ENCODE measurements around the gene LRRC49. TPM values are rescaled to one million over a fixed set of nuclear protein-coding genes. Genes with fewer than 3 reads are reported as not detected.
"Not testable (repeated sequence)": the region's sequence is repeated elsewhere in the genome, so short reads cannot be mapped to it uniquely, and the experiment has no call there.

The LRRC49 gene
- total RNA-seq, 2 donors from 2014 or later: 9.8 to 13.3 TPM

GRCh38 chr15:70858614-70859321 is 33.9 kb upstream of the LRRC49 start:
- H3K4me3 ChIP-seq; H3K4me1 ChIP-seq (replicated peaks); DNase-seq (ENCODE audit: low spot score); H3K36me3 ChIP-seq; H3K27ac ChIP-seq; intact Hi-C loops (cut with DNase I); H3K27me3 ChIP-seq (replicated peaks; ENCODE audit: insufficient read depth); H3K9me3 ChIP-seq: not testable (repeated sequence)
- TF ChIP-seq POLR2AphosphoS5 (IDR thresholded peaks at IDR 0.05): peak; percentile 22
- WGBS: 89% methylated on average over 9 of the region's 9 CpGs

GRCh38 chr15:70859322-70859908 is 33.2 kb upstream of the LRRC49 start:
- intact Hi-C loops (cut with DNase I): no loop called here
- Histone ChIP-seq H3K36me3 (no peaks in the 10 kb centered on the region), H3K4me3 (no peak overlapping the region), H3K9me3 (no peaks in the 10 kb centered on the region), H3K27ac (no peak overlapping the region), H3K4me1 (replicated peaks) (no peaks in the 10 kb centered on the region), H3K27me3 (replicated peaks; ENCODE audit: insufficient read depth) (no peaks in the 10 kb centered on the region)
- WGBS: 92% methylated on average over 14 of the region's 14 CpGs
- DNase-seq (ENCODE audit: low spot score): no peak
- TF ChIP-seq POLR2A (IDR thresholded peaks at IDR 0.05) (no peak), POLR2AphosphoS5 (IDR thresholded peaks at IDR 0.05) (no peak), CTCF (IDR thresholded peaks at IDR 0.05) (no peak)

- Histone ChIP-seq H3K4me1 (replicated peaks) (no peaks in the 10 kb centered on the region), H3K9me3 (no peaks in the 10 kb centered on the region), H3K4me3 (no peak overlapping the region), H3K27ac (no peak overlapping the region), H3K36me3 (no peaks in the 10 kb centered on the region), H3K27me3 (replicated peaks; ENCODE audit: insufficient read depth) (no peaks in the 10 kb centered on the region)
- intact Hi-C loops (cut with DNase I): no loop called here
- DNase-seq (ENCODE audit: low spot score): no peak
- 90% methylated on average over 11 of the region's 11 CpGs for WGBS
- TF ChIP-seq POLR2A (IDR thresholded peaks at IDR 0.05) (no peak), CTCF (IDR thresholded peaks at IDR 0.05) (no peak), POLR2AphosphoS5 (IDR thresholded peaks at IDR 0.05) (no peak)
Observed at GRCh38 chr15:70859998-70860397, 32.6 kb upstream of the LRRC49 start.

- no peak overlapping the region for H3K4me3 ChIP-seq
- WGBS: 81% methylated on average over 4 of the region's 4 CpGs
Observed at GRCh38 chr15:70863450-70864218, 29.0 kb upstream of the LRRC49 start.

More at GRCh38 chr15:70863450-70864218, 29.0 kb upstream of the LRRC49 start:
- Histone ChIP-seq H3K27ac (no peak overlapping the region), H3K36me3 (no peaks in the 10 kb centered on the region), H3K9me3 (no peaks in the 10 kb centered on the region), H3K27me3 (replicated peaks; ENCODE audit: insufficient read depth) (no peaks in the 10 kb centered on the region), H3K4me1 (replicated peaks) (no peaks in the 10 kb centered on the region)
- DNase-seq (ENCODE audit: low spot score): no peak
- TF ChIP-seq POLR2AphosphoS5 (IDR thresholded peaks at IDR 0.05) (no peak), POLR2A (IDR thresholded peaks at IDR 0.05) (no peak), CTCF (IDR thresholded peaks at IDR 0.05) (no peak)
- intact Hi-C loops (cut with DNase I): no loop called here
